Aorta (tissue), 5 donors: ENCODE measurements around the gene CP. TPM values are rescaled to one million over a fixed set of nuclear protein-coding genes. Genes with fewer than 3 reads are reported as not detected.
"Not testable (repeated sequence)": the region's sequence is repeated elsewhere in the genome, so short reads cannot be mapped to it uniquely, and the experiment has no call there.

ENCODE experiments used
- ATAC-seq: fragments of 200-7000 bp; cut with Tn5 transposase; one replicate; pipeline ENCODE4 v1.9.1; 2022; ENCODE audit warnings: moderate library complexity; ENCODE audit not compliant: low FRiP score
- DNase-seq, 2 donors: peaks; one replicate each; pipeline ENCODE4 v3.0.0-alpha.2; 2020
- H3K27ac ChIP-seq, 2 donors: one replicate each; pipeline ENCODE4 v1.5.1; 2013; ENCODE audit warnings: low read length in 2 of 2, mild to moderate bottlenecking in 2 of 2, moderate library complexity in 2 of 2, control low read depth in 1 of 2, inconsistent platforms in 1 of 2, low read depth in 1 of 2
- H3K27me3 ChIP-seq, 2 donors: one replicate each; pipeline ENCODE4 v1.6.1; 2013; ENCODE audit warnings: control low read depth in 1 of 2, low read length in 1 of 2, mild to moderate bottlenecking in 1 of 2, moderate library complexity in 1 of 2; ENCODE audit not compliant: insufficient read depth in 2 of 2, control insufficient read depth in 1 of 2
- H3K36me3 ChIP-seq, 2 donors: one replicate each; pipeline ENCODE4 v1.6.1; 2013; ENCODE audit warnings: control low read depth in 1 of 2, low read length in 1 of 2, mild to moderate bottlenecking in 1 of 2; ENCODE audit not compliant: insufficient read depth in 2 of 2, control insufficient read depth in 1 of 2
- H3K4me1 ChIP-seq, 2 donors: one replicate each; pipeline ENCODE4 v1.6.1; 2013; ENCODE audit warnings: low read length in 2 of 2, control low read depth in 1 of 2, mild to moderate bottlenecking in 1 of 2, moderate library complexity in 1 of 2; ENCODE audit not compliant: insufficient read depth in 2 of 2, control insufficient read depth in 1 of 2
- H3K4me3 ChIP-seq, 2 donors: one replicate each; pipeline ENCODE4 v1.5.1; 2013; ENCODE audit warnings: low read length in 2 of 2, control low read depth in 1 of 2, mild to moderate bottlenecking in 1 of 2
- H3K9me3 ChIP-seq: one replicate; pipeline ENCODE4 v1.6.1; 2013; ENCODE audit warnings: mild to moderate bottlenecking, low read length; ENCODE audit not compliant: control insufficient read depth
- WGBS, 2 donors: extraction: QIAGEN DNeasy Blood & Tissue Kit; methylation state at CpG; one replicate each; pipeline ENCODE4 v1.1.7; 2013; 5-methylcytosine and 5-hydroxymethylcytosine counted together
- intact Hi-C, 2 donors: fragments of 100-400 bp; cut with DNase I; formaldehyde crosslinking; loops; one replicate each; pipeline versions ENCODE4 v1.14.2 to v1.15.0; 2022
- polyA plus RNA-seq, 2 donors: library from polyadenylated mRNA; stranded (reverse); fragments of 200-250 nt; gene quantifications; one replicate each; pipeline ENCODE4 v1.2.3, GENCODE V29; 2013
- total RNA-seq, 2 donors: library from RNA; stranded (reverse); fragmentation: NEBNext Ultra II Directional; extraction: Animal tissue kit (Norgen Biotek cat#: 25700); gene quantifications; one replicate each; pipeline ENCODE4 v1.2.1, GENCODE V29; 2021
- donor health status: healthy with polysubstance abuse.
- donor health status: Bipolar disorder and iron deficiency.
- donor health status: DM: no; HTN: no; CAD: no.
- donor health status: DM: no; HTN: no; CAD: no.
- donor health status: DM: yes; HTN: yes; CAD: no.

The CP gene
- total and polyA plus RNA-seq, 4 donors = 23.7 to 225 (median 30.1) TPM

GRCh38 chr3:149199474-149199873 lies 22.2 kb downstream of the CP start:
- ATAC-seq = no peak
- WGBS, 2 donors = 43 to 46% methylated on average over 4 of the region's 4 CpGs
- Histone ChIP-seq H3K27me3 (no peaks in the 10 kb centered on the region), H3K27ac (no peak overlapping the region), H3K4me3 (no peak overlapping the region), H3K4me1 (no peaks in the 10 kb centered on the region), H3K36me3 (peaks cover 0 to 2% of the 10 kb centered on the region in 2 donors), H3K9me3 (no peaks in the 10 kb centered on the region)
- no peak for DNase-seq
- intact Hi-C loops = loop anchor here in 1 of 2 donors (10.0 kb wide), 1 partner anchor 45 kb away; no protein-coding TSS in a partner anchor

GRCh38 chr3:149198611-149199010 lies 23.0 kb downstream of the CP start:
- no peak for ATAC-seq
- intact Hi-C loops = loop anchor here in 1 of 2 donors (10.0 kb wide), 1 partner anchor 46 kb away; no protein-coding TSS in a partner anchor
- no peak for DNase-seq

GRCh38 chr3:149197669-149198068 lies 24.0 kb downstream of the CP start:
- 62 to 67% methylated on average over 5 of the region's 5 CpGs for WGBS, 2 donors
- no peaks in the 10 kb centered on the region for H3K36me3 ChIP-seq
- H3K27ac ChIP-seq = no peak overlapping the region
- intact Hi-C loops = loop anchor here in 1 of 2 donors (10.0 kb wide), 1 partner anchor 47 kb away; no protein-coding TSS in a partner anchor
- no peaks in the 10 kb centered on the region for H3K9me3 ChIP-seq
- H3K4me3 ChIP-seq = no peak overlapping the region
- H3K4me1 ChIP-seq = peaks cover 0 to 4% of the 10 kb centered on the region in 2 donors
- ATAC-seq (no peak), DNase-seq (no peak)
- H3K27me3 ChIP-seq = no peaks in the 10 kb centered on the region

More at GRCh38 chr3:149198611-149199010, 23.0 kb downstream of the CP start:
- Histone ChIP-seq H3K4me1 (peaks cover 0 to 3% of the 10 kb centered on the region in 2 donors), H3K36me3 (no peaks in the 10 kb centered on the region), H3K4me3 (no peak overlapping the region), H3K9me3 (no peaks in the 10 kb centered on the region), H3K27me3 (no peaks in the 10 kb centered on the region), H3K27ac (no peak overlapping the region)
- 59 to 62% methylated on average over 7 of the region's 7 CpGs for WGBS, 2 donors

GRCh38 chr3:149196805-149197592 lies 24.6 kb downstream of the CP start:
- WGBS, 2 donors = 79 to 86% methylated on average over 12 of the region's 12 CpGs
- DNase-seq, H3K27ac ChIP-seq, H3K4me1 ChIP-seq, H3K27me3 ChIP-seq, H3K36me3 ChIP-seq, ATAC-seq, H3K4me3 ChIP-seq, H3K9me3 ChIP-seq: not testable (repeated sequence)
- intact Hi-C loops = loop anchor here in 1 of 2 donors (10.0 kb wide), 1 partner anchor 48 kb away; no protein-coding TSS in a partner anchor

- 93 to 96% methylated on average over 1 of the region's 1 CpG for whole genome bisulfite sequencing, 2 donors
- intact Hi-C loops = loop anchor here in 1 of 2 donors (10.0 kb wide), 1 partner anchor 50 kb away; no protein-coding TSS in a partner anchor
Observed at GRCh38 chr3:149195221-149195620, 26.4 kb downstream of the CP start.

GRCh38 chr3:149188494-149188893 lies 33.1 kb downstream of the CP start:
- Histone ChIP-seq H3K4me3 (no peak overlapping the region), H3K27me3 (no peaks in the 10 kb centered on the region), H3K9me3 (no peaks in the 10 kb centered on the region), H3K36me3 (peaks cover 2 to 3% of the 10 kb centered on the region in 2 donors), H3K4me1 (no peaks in the 10 kb centered on the region), H3K27ac (no peak overlapping the region)
- intact Hi-C loops = no loop called here
- 71 to 79% methylated on average over 2 of the region's 2 CpGs for WGBS, 2 donors
- DNase-seq (no peak), ATAC-seq (no peak)

More at GRCh38 chr3:149195221-149195620, 26.4 kb downstream of the CP start:
- Histone ChIP-seq H3K27ac (no peak overlapping the region), H3K27me3 (no peaks in the 10 kb centered on the region), H3K4me1 (peaks cover 0 to 4% of the 10 kb centered on the region in 2 donors), H3K36me3 (no peaks in the 10 kb centered on the region), H3K9me3 (no peaks in the 10 kb centered on the region), H3K4me3 (no peak overlapping the region)
- no peak for DNase-seq
- no peak for ATAC-seq

- H3K4me1 ChIP-seq = no peaks in the 10 kb centered on the region
- intact Hi-C loops = no loop called here
- H3K4me3 ChIP-seq = no peak overlapping the region
- 97% methylated on average over 3 of the region's 3 CpGs for WGBS, 2 donors
- no peak for DNase-seq
- no peak overlapping the region for H3K27ac ChIP-seq
- no peak for ATAC-seq
- no peaks in the 10 kb centered on the region for H3K9me3 ChIP-seq
- no peaks in the 10 kb centered on the region for H3K27me3 ChIP-seq
- peaks cover 2 to 3% of the 10 kb centered on the region in 2 donors for H3K36me3 ChIP-seq
Observed at GRCh38 chr3:149186721-149187120, 34.9 kb downstream of the CP start.

- 97% methylated on average over 2 of the region's 2 CpGs for WGBS, 2 donors
- H3K27ac ChIP-seq = no peak overlapping the region
- H3K4me1 ChIP-seq = no peaks in the 10 kb centered on the region
- H3K4me3 ChIP-seq = no peak overlapping the region
- peaks cover 2 to 3% of the 10 kb centered on the region in 2 donors for H3K36me3 ChIP-seq
- DNase-seq = no peak
- intact Hi-C loops = no loop called here
- no peak for ATAC-seq
- H3K9me3 ChIP-seq = no peaks in the 10 kb centered on the region
- no peaks in the 10 kb centered on the region for H3K27me3 ChIP-seq
Observed at GRCh38 chr3:149186219-149186618, 35.4 kb downstream of the CP start.

GRCh38 chr3:149181182-149181581 lies 40.4 kb downstream of the CP start:
- H3K27ac ChIP-seq = no peak overlapping the region

More at GRCh38 chr3:149181182-149181581, 40.4 kb downstream of the CP start:
- intact Hi-C loops = no loop called here
- Histone ChIP-seq H3K4me3 (no peak overlapping the region), H3K4me1 (peaks cover 0 to 6% of the 10 kb centered on the region in 2 donors), H3K27me3 (no peaks in the 10 kb centered on the region), H3K9me3 (no peaks in the 10 kb centered on the region), H3K36me3 (peaks cover 4 to 7% of the 10 kb centered on the region in 2 donors)
- no peak for DNase-seq
- WGBS, 2 donors = 96 to 98% methylated on average over 2 of the region's 2 CpGs
- ATAC-seq = no peak
